Nephron (organoid): ENCODE data around the gene PPP1R9A.
"Not testable (repeated sequence)": the region's sequence is repeated elsewhere in the genome, so short reads cannot be mapped to it uniquely, and the experiment has no call there.

Source experiments
- H3K27ac Mint-ChIP-seq, 3 experiments: 2 replicates each; pipeline ENCODE4 v1.8.0; 2020; ENCODE audit warnings: mixed read lengths in 3 of 3, mild to moderate bottlenecking in 2 of 3, moderate library complexity in 1 of 3
- H3K27me3 Mint-ChIP-seq: 2 replicates; pipeline ENCODE4 v1.8.0; 2021; ENCODE audit warnings: low read depth, mild to moderate bottlenecking, moderate library complexity, mixed read lengths
- H3K36me3 Mint-ChIP-seq: 2 replicates; pipeline ENCODE4 v1.8.0; 2020; ENCODE audit warnings: low read depth, mixed read lengths
- H3K4me1 Mint-ChIP-seq: 2 replicates; pipeline ENCODE4 v1.8.0; 2020; ENCODE audit warnings: mixed read lengths
- H3K4me3 Mint-ChIP-seq, 3 experiments: 2 replicates each; pipeline ENCODE4 v1.8.0; 2020; ENCODE audit warnings: mild to moderate bottlenecking in 3 of 3, mixed read lengths in 3 of 3, moderate library complexity in 2 of 3
- H3K9me3 Mint-ChIP-seq: 2 replicates; pipeline ENCODE4 v1.8.0; 2020; ENCODE audit warnings: mixed read lengths
- TF ChIP-seq, protein P1 (sequence below), 3 experiments: fragments of 200-600 bp; sonication (generic); IDR thresholded peaks; one replicate each; pipeline ENCODE4 v1.5.0; 2021; ENCODE audit warnings: antibody characterized with exemption in 3 of 3; ENCODE audit not compliant: unreplicated experiment in 3 of 3

PPP1R9A gene

DNA sequence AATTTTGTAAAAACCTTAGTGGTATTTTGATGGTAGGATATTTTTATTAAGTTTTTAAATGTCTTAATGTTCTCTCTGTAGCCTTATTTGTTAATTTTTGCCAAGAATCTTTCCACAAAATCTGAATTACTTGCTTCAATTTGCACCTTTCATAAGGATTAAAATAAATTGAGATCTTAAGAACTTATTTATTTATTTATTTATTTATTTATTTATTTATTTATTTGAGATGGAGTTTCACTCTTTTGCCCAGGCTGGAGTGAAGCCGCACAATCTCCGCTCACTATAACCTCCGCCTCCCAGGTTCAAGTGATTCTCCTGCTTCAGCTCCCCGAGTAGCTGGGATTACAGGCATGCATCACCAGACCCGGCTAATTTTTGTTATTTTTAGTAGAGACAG is 98.6 kb downstream of the PPP1R9A start:
- TF ChIP-seq, protein P1, sequence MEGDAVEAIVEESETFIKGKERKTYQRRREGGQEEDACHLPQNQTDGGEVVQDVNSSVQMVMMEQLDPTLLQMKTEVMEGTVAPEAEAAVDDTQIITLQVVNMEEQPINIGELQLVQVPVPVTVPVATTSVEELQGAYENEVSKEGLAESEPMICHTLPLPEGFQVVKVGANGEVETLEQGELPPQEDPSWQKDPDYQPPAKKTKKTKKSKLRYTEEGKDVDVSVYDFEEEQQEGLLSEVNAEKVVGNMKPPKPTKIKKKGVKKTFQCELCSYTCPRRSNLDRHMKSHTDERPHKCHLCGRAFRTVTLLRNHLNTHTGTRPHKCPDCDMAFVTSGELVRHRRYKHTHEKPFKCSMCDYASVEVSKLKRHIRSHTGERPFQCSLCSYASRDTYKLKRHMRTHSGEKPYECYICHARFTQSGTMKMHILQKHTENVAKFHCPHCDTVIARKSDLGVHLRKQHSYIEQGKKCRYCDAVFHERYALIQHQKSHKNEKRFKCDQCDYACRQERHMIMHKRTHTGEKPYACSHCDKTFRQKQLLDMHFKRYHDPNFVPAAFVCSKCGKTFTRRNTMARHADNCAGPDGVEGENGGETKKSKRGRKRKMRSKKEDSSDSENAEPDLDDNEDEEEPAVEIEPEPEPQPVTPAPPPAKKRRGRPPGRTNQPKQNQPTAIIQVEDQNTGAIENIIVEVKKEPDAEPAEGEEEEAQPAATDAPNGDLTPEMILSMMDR (IDR thresholded peaks at IDR 0.05; ENCODE audit: unreplicated experiment in 3 of 3) = no peak
- Mint-ChIP-seq H3K27ac (no peak overlapping the region), H3K27me3 (no peaks in the 10 kb centered on the region), H3K4me3 (no peak overlapping the region), H3K9me3 (no peaks in the 10 kb centered on the region), H3K36me3 (no peaks in the 10 kb centered on the region), H3K4me1 (peaks cover 30% of the 10 kb centered on the region)

DNA sequence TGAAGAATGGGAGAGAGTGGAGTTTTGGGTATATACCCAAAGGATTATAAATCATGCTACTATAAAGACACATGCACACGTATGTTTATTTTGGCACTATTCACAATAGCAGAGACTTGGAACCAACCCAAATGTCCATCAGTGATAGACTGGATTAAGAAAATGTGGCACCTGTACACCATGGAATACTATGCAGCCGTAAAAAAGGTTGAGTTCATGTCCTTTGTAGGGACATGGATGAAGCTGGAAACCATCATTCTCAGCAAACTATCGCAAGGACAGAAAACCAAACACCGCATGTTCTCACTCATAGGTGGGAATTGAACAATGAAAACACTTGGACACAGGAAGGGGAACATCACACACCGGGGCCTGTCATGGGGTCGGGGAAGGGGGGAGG is 101.4 kb downstream of the PPP1R9A start:
- not testable (repeated sequence) for H3K9me3 Mint-ChIP-seq, H3K4me3 Mint-ChIP-seq, H3K27ac Mint-ChIP-seq, H3K27me3 Mint-ChIP-seq, H3K36me3 Mint-ChIP-seq
- peaks cover 23% of the 10 kb centered on the region for H3K4me1 Mint-ChIP-seq

DNA sequence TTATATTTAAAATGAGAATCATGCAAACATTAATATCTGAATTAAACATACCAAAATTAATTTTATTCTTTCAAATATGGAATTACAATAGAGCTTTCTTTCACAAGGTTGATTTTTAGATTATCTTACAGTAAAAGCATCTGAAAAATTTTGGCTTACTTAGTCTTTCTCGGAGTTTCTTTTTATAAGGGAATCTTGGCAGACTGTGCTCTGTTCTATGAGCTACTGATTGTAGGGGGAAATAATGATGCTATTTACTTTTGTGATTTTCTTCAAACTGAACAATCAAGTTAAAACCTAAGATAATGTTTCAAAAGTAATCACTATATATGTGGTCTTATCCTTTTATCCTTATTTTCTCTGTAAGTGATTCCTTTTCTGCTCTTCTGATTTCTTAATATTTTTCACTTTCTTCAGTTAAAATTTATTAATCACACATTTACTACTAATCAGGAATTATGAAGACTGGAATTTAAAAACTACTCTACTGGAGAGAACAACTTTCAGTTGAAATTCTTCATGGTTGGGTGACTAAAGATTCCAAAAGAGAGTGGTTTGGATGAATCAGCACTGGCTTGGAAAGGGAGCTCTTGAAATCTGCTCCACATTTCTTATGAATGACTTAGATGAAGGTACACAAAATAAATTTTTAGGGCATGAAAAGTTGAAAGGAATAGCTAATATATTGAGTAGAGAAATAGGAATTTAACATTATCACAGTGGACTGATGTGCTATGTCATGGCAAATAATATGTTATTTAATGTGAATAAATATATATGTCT is 103.9 kb downstream of the PPP1R9A start:
- Mint-ChIP-seq H3K27me3 (no peaks in the 10 kb centered on the region), H3K4me3 (no peak overlapping the region), H3K4me1 (peaks cover 10% of the 10 kb centered on the region), H3K27ac (peak overlapping the region; percentile 18 to 61 (median 43)), H3K36me3 (no peaks in the 10 kb centered on the region), H3K9me3 (no peaks in the 10 kb centered on the region)
- TF ChIP-seq, protein P1 (IDR thresholded peaks at IDR 0.05; ENCODE audit: unreplicated experiment in 3 of 3) = no peak

DNA sequence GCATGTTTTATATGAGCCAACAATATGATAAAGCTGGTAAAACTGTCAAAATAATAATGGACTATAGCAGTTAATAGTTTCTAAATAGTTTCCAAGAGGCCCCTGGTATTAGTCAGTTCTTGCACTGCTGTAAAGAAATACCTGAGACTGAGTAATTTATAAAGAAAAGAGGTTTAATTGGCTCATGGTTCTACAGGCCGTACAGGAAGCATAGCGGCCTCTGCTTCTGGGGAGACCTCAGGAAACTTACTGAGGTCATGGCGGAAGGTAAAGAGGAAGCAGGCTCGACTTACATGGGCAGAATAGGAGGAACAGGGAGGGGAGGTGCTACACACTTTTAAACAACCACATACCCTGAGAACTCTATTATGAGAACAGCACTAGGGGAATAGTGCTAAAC is 104.6 kb downstream of the PPP1R9A start:
- Mint-ChIP-seq H3K4me1 (peaks cover 10% of the 10 kb centered on the region), H3K4me3 (no peak overlapping the region), H3K36me3 (no peaks in the 10 kb centered on the region), H3K27ac (peak overlapping the region in 1 of 3 experiments; percentile 61), H3K9me3 (no peaks in the 10 kb centered on the region), H3K27me3 (no peaks in the 10 kb centered on the region)
- TF ChIP-seq, protein P1 (IDR thresholded peaks at IDR 0.05; ENCODE audit: unreplicated experiment in 3 of 3) = no peak

DNA sequence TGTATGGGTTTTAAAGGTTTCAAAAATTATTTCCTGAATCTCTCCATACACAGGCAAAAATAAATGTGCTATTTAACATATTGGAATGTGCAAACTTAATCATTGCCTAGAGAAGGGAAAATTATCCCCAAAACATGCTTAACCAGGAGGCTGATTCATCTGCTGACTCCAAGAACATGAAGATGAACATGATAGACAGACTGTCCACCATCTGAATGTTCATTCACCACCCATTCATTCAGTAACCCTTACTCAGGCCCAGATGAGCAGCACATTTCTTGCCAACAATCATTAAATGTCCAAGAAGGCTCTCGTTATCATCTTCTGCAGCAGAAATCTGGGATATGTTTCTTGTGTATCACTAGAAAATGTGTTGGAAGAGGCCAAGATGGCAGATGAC is 110.6 kb downstream of the PPP1R9A start:
- TF ChIP-seq, protein P1 (IDR thresholded peaks at IDR 0.05; ENCODE audit: unreplicated experiment in 3 of 3) = no peak
- Mint-ChIP-seq H3K27me3 (no peaks in the 10 kb centered on the region), H3K27ac (no peak overlapping the region)

DNA sequence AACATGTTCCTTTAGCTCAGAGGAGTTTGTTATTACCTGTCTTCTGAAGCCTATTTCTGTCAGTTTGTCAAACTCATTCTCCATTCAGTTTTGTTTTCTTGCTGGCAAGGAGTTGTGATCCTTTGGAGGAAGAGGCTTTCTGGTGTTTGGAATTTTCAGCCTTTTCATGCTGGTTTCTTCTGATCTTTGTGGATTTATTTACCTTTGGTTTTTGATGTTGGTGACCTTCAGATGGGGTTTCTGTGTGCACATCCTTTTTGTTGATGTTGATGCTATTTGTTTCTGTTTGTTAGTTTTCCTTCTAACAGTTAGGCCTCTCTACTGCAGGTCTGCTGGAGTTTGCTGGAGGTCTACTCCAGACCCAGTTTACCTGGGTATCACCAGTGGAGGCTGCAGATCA is 118.6 kb downstream of the PPP1R9A start:
- H3K36me3 Mint-ChIP-seq = peaks cover 51% of the 10 kb centered on the region
- no peak overlapping the region for H3K27ac Mint-ChIP-seq
- peaks cover 52% of the 10 kb centered on the region for H3K9me3 Mint-ChIP-seq
- no peaks in the 10 kb centered on the region for H3K27me3 Mint-ChIP-seq
- no peak overlapping the region for H3K4me3 Mint-ChIP-seq
- TF ChIP-seq, protein P1 (IDR thresholded peaks at IDR 0.05; ENCODE audit: unreplicated experiment in 3 of 3) = no peak
- peaks cover 7% of the 10 kb centered on the region for H3K4me1 Mint-ChIP-seq

More for the DNA sequence above, 110.6 kb downstream of the PPP1R9A start:
- H3K9me3 Mint-ChIP-seq = peaks cover 18% of the 10 kb centered on the region
- H3K4me3 Mint-ChIP-seq = no peak overlapping the region
- H3K36me3 Mint-ChIP-seq = peaks cover 25% of the 10 kb centered on the region
- H3K4me1 Mint-ChIP-seq = no peaks in the 10 kb centered on the region
